ENCODE measurements around the gene UBA52. TPM values are rescaled to one million over a fixed set of nuclear protein-coding genes. Genes with fewer than 3 reads are reported as not detected.
A peak's percentile ranks its signal among the peaks of the same experiment; 100 is the strongest.

The UBA52 gene
- total RNA-seq, 1 donor from 2014 or later, result 684 TPM

DNA sequence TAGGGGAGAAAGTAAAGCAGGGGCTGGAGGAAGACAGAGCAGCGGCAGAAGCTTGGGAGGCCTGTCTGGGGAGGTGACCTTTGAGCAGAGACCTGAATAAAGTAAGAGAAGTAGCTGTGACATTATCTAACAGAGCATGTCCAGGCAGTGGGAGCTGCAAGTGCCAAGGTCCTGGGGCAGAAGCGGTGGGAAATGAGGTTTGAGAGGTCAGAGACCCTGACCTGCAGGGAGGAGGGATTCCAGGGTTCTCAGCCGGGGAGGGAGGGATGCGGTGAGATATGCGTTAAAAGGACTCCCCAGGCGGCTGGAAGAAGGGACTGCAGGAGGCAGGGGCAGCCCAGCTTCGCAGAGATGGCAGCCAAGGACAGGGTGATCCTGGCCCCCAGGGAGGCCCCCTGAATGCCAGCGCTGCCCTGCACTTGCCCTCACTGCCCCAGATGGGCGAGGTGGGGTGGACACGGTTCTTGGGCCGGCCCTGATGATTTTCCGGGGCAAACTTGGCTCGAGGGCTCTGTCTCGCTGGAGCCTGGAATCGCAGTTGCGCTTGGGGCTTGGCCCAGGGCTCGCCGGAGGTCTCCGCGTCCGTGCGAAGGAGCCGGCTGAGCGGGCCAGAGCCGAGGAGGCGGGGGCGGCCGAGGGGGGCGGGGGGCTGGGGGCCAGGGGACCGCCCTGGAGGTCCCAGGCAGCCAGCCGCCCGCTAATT, 31.7 kb downstream of the UBA52 start:
- intact Hi-C loops (cut with DNase I), result no loop called here
- DNase-seq (peak; percentile 31), ATAC-seq (ENCODE audit: poor library complexity) (peak; percentile 47)

DNA sequence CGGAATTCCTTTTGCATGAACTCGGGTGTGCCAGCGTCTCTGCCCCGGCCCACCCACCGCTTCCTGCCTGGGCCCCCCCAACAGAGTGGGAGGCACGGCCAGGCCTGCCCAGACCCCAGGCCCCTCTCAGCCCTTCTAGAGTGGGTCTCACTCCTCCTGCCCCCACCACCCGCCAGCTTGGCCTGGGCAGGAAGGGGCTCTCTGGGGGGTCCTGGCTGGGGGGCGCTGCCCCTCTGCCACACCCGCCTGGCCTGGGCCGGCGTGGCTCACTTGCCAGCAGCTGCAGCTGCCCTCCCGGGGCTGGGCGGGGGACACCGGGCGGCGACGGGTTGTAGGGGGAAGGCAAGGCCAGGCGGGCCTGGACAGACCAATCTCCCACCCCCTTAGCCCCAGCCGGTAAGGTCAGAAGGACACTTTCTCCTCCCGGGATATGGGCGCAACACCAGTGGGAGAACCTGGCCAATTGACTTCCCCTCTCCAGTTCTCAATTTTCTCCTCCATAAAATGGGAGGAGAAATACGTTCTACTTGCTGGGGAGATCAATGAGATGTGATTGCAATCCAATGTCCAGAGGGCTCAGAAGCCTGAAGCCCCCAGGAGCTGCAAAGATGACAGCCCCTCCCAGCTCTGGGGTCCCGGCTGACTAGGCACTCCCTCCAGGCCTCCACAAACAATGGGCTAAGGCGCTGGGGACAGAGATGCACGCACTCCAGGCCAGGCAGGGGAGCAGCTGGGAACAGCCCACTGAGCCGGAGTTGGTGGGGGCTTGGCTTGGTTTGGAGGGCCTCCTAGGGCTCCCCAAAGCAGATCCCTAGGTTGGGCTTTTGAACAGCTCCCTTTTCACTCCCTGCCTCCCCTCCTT, 32.5 kb downstream of the UBA52 start:
- intact Hi-C loops (cut with DNase I), result no loop called here
- ATAC-seq (ENCODE audit: poor library complexity), result peak; percentile 22
- DNase-seq, result no peak

DNA sequence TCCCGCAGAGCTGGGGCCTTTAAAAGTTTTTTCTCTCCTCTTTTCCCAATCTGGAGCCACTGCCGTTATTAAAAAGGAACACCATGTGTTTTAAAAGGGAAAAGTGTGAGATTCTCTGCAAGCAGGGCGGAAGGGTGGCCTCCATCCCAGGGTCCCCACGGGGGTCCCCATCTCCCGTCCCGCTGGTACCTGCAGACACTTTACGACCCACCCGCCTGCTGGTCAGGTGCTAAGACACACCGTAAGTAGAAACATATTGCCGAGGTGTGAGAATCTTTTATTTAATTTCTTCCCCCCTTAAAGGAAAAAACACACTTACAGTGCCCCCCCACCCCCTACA, 33.1 kb downstream of the UBA52 start:
- intact Hi-C loops (cut with DNase I), result no loop called here
- ATAC-seq (ENCODE audit: poor library complexity) (no peak), DNase-seq (no peak)

DNA sequence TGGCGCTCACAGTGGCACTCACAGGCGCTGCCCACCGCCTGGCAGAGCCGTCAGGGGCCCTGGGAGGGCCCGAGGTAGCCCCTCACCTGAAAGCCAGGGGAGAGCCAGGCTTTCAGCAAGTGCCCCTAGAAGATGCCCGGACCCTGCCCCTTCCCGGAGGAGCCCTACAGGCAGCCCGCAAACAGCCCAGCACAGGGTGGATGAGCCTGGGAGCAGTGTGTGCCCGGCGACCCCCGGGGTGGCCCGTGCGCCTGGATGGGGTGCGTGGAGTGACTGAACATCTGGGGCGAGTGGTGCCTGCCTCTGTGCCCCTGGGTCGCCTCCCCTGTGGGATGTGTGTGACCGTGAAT, 33.5 kb downstream of the UBA52 start:
- ATAC-seq (ENCODE audit: poor library complexity), result no peak
- peak; percentile 22 for DNase-seq
- intact Hi-C loops (cut with DNase I), result no loop called here

DNA sequence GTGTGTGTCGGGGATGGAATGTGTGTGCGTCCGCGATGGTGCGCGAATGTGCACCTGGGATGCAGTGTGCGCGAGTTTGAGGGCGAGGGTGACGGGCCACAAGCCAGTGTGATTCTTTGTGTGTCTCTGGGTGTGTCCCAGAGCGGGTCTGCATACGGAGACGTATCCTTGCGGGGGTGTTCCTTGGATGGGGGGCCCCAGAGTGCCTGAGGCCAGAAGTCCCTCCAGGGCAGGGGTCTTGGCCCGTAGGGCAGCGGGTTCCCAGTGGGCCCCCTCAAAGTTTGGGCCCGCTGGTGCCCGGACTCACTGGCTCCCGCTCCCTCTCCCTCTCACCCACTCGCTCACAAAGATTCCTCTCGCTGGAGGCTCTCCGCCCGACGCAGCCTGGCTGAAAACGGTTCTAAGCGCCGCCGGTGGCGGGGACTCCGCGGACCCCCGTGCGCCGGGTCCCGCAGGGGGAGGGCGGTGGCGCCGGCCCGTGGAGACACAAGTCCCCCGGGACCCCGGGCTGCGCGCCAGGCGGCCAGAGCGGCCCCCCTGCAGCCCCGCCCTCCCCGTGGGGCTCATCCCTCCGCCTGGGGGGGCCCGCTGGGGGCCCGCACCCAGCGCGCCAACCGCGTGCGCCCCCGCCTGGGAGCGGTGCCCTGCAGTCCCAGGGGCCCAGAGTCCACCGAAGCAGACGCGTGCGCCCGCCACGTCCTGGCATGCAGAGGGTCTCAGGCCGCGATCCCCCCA, 34.1 kb downstream of the UBA52 start:
- DNase-seq (no peak), ATAC-seq (ENCODE audit: poor library complexity) (no peak)
- intact Hi-C loops (cut with DNase I), result no loop called here

DNA sequence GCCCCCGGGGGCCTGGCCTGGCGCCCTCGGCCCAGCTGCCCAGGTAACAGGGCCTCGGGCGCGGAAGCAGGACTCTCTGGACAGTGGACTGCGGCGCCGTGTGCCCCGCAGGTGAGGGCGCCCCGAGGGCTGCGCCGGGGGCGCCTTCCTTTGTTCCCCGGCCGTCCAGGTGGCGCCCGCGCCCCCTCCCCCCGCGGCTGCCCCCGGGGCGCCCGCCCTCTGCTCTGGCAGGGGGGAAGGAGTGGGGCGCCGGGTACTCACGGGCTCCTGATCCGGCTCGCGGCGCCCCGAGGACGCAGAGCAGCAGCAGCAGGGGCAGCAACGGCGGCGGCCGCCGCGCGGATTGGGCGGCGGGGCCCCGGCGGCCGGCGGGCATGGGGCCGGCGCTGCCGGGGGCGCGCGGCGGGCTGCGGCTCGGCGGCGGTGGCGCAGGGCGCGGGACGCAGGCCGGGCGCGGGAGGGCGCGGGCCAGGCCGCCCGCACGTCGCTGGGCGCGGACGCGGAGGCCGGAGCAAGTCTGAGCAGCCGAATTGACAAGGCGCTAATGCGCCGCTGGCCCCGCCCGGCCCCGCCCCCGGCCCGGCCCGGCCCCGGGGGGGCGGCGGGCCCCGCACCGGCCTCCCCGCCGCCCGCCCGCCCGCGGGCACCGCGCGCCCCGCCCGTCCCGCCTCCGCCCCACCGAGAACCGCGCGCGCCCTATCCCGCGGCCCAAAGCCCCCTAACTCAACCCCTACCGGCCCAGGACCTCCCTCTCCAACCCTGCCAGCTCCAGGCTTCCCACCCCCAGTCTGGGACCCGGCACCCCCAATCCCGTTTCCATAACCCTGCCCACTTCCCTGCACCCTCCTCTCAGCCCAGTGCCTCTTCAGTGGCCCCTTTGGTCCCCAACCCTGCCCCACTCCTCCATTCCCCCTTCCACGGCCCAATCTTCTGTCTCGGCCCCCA, 34.9 kb downstream of the UBA52 start, which contains the start of gene CRLF1:
Gene CRLF1, minus strand, starts transcription at position 519 of the 945 bp plus-strand sequence. Its CDS starts 143 bp downstream, at position 376.
- no peak for ATAC-seq (ENCODE audit: poor library complexity)
- intact Hi-C loops (cut with DNase I), result no loop called here
- DNase-seq, result no peak

DNA sequence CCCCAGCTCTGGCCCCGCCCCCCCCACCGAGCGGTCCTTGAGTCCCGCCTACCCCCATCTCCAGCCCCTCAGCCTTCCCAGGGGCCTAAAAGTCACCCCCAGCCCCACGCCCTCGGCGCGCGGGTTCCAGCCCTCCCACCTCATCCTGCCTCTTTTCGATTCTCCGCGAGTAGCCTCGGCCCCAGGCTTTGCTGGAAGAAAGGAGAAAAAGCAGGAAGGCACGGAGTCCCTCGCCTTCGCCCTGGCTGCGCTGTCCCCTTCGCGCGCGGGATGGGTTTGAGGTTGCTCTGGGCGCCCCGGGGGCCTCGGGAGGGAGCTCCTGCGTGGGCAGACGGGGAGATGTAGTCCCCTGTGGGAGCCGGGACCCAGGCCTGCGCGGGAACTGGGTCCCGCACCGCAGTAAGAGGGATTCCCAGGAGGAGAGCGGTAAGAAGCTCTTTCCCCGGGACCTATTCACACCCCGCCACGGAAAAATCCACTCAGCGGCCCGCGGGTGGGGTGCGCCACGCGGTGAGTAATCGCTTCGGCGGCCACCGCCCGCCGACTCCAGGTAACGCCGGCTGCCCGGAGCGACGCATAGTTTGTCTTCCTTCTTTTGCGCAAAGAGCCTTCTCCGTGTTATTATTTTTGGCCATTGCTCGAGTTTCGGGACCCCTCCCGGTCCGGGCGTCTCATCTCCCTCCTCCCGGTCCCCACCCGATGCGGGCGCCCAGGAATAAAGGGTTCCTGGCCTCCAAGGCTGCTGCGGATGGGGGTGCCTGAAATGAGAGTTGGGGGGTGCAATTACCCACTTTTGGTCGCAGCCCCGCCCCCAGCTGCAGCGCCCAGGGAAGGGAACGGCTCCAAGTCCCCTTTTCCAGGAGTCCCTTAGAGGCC, 35.8 kb downstream of the UBA52 start:
- peak; percentile 5 for ATAC-seq (ENCODE audit: poor library complexity)
- DNase-seq, result no peak
- intact Hi-C loops (cut with DNase I), result no loop called here

DNA sequence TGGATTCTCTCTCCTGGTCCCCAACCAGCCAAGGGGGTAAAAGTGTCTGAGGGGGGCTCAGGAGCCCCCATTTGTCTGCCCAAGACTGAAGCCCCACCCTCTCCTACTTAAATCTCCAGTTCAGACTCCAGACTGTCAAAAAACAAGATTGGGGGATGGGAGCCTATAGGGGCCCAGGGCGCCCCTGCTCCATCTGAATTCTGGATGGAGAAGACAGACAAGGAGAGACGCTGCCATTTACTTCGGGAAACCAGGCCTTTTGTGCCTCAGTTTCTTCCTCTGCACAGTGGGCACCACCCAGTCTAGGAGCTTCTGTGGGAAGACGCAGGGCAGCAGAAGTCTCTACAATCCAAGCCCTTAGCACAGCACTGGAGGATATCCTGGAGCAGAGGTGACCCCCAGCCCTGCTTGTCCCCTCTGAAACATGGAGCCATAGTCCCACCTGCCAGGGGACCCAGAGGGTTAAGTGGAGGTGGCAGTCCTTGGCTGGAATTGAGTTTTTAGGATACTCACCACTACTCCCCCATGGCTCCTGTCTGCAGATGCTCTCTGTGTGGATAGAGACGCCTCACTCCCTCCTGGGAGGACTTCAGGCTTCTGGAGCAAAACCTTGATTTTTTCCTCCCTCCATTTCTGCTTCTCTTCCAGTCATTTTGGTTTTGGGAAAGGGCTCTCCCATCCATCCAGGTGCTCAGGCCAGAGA, 36.6 kb downstream of the UBA52 start:
- intact Hi-C loops (cut with DNase I), result no loop called here
- ATAC-seq (ENCODE audit: poor library complexity), result no peak
- no peak for DNase-seq

DNA sequence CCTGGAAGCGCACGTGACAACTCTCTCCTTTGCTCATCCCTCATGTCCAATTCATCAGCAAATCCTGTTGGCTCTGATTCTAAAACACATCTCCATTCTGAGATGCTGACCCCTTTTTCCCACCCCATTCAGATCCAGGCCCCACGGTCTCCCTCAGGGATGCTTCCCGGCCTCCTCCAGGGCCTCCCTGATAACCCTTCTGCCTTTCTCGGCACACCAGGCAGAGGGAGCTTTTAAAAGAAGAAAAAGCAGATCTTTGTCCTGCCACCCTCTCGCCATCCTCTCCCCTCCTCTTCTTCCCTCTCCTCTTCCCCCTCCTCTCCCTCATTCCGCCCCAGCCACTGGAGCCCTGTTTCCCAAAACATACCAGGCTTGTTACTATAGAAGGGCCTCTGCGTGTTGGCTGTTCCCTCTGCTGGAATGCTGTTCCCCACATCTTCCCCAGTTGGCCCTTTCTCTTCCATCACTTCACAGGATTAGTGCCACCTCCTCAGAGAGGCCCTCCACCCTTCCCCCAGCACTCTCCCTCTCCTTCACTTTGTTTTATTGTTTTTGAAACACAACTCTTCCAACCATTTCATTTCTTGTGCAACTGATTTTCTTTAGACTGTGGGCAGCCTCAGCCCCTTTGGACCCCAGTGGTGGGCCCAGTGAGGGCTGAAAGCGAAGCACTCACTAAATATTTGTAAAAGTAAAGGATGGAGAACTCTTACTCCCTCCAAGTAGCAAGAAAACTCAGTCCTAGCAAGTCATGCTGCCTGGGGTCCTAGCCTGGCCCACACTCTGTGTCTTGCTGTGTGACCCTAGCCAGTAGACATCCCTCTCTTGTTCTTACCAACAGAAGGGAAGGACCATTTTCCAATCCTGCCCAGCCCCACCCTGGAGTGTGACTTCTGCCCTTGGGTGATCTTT, 37.4 kb downstream of the UBA52 start:
- DNase-seq (no peak), ATAC-seq (ENCODE audit: poor library complexity) (no peak)
- intact Hi-C loops (cut with DNase I), result no loop called here

DNA sequence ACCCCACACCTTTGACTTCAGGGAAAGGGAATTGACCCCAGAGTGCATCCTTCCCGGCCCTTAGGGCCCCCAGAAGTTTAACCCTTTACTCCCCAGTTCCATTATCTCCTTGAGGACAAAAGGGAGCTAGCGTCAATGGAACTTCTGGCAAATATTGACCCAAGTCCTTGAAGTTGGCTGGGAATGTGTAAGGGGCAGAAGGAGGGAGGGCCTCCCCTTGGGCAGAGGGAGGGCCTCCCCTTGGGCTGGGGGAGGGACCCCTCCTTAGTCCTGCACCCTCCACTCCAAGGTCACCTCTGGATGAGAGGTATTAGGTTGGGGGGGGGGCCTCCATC, 38.0 kb downstream of the UBA52 start:
- no peak for DNase-seq
- no peak for ATAC-seq (ENCODE audit: poor library complexity)
- intact Hi-C loops (cut with DNase I), result no loop called here

DNA sequence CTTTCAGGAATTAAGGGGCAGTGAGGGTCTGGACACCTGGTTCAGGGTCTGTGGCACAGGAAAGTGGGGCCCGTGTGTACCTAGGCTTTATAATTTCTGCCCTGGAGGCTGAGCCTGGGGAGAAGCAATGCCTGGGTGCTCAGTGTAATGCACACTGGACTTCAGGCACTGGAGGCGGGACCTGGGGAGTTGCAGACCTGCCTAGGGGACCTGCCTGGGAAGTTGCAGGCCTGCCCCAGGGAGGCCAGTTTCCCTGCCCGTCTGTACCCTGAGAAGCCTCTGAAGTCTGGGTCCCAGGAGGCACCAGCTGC, 38.5 kb downstream of the UBA52 start:
- intact Hi-C loops (cut with DNase I), result no loop called here
- no peak for ATAC-seq (ENCODE audit: poor library complexity)
- no peak for DNase-seq

DNA sequence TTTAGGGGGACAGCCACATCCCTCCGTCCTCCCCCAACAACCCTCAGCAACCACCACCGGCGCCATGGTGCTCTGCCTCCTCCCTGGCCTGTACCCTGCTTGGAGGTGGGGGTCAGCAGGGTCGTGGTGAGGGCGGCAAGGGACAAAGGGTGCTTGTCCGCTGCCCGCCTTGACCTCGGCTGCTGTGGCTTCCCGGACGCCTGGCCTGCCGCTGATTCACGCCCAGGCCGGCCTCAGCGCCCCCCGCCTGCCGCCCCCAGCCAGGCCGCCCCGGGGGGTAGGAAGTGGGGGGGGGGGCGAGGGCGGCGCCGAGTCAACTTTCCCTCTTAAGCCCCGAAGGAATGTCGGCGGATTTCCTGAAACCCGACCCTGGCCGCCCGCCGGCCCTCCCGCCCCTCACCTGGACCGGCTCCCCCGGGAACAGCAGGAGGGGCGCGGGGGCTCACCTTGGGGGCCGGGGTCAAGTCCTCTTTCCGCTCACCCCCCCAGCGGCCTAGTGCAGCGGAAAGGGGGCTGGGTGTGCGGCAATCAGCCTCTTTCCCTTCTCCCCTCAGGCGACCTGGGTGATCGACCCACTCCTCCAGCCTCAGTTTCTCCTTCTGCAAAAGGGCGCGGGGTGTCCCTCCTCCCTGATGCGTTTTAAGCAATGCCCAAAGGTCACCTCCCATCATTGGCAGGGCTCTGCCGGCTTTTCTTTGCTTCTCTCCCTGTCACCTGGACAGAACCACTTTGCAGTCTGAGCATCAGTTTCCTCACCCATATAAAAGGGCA, 39.1 kb downstream of the UBA52 start:
- no peak for ATAC-seq (ENCODE audit: poor library complexity)
- intact Hi-C loops (cut with DNase I), result no loop called here
- no peak for DNase-seq

DNA sequence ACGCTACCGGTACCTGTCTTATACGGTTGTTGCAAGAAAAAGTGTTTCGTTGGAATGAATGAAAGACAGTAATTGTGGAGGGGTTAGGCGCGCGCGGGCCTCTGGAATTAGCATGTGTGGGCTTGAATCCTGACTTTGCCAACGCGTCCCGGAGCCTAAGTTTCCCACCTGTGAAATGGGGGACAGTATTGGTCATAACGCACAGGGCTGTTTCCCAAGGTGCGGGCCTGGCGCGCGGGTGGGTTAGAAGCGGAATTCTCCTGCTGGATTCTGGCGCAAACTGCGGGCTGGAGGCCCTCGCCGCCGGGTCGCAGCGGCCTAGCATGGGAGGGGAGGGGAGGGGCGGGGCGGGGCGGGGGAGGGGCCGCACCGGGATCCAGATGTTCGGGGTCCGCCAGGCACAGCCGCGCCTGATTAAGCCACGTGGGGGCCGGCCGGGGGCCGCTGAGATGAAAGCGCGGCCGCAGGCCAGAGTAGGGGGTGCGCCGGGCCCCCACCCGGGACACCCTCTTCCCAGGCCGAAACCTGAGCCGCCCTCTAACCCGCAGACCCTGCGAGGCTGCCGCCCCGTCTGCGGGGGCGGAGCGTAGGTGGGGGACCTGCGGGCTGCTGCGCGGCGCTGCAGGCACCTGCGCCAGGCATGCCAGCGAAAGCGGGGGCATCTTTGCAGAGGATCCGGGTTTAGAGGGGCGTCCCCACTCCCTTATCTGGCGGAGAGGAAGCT, 39.8 kb downstream of the UBA52 start:
- ATAC-seq (ENCODE audit: poor library complexity) (no peak), DNase-seq (no peak)
- intact Hi-C loops (cut with DNase I), result no loop called here

DNA sequence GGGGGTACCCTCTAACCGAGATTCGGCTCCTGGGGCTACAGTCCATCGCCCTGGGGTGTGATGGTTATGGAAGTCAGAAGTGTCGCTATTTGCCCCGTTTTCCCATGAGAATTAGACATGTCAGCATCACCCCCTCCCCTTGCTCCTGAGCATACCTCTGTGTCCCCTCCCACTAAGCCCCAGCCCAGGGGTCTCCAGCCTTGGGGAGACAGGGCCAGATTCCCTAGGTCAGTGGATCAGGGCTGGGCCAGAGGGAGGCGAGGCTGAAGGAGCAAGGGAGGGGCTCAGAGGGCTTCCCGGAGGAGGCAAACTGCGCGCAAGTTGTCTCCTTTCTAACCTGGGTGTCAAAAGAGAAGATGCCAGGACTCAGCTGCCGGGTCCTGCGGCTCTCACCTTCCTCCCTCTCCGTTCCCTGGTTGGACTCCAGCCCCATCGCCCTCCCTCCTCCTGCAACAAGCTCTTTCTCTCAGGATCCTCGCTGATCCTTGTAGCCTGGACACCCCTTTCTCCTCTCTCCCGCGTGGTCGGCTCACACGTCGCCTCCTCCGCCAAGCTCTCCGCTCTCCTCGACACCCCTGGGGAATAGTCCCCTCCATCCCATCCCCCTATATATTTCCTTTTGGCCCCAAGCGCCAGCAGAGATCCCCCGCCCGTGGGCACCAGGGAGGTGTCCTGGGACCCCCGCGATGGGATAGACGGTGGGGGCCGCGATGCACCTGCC, 40.6 kb downstream of the UBA52 start:
- ATAC-seq (ENCODE audit: poor library complexity), result no peak
- intact Hi-C loops (cut with DNase I), result no loop called here
- no peak for DNase-seq

Measured in Right ventricle myocardium superior (tissue), 1 donor.